Lower lobe of right lung (tissue), 2 donors: ENCODE measurements around the gene CAMK2G. TPM values are rescaled to one million over a fixed set of nuclear protein-coding genes. Genes with fewer than 3 reads are reported as not detected.

ENCODE experiments used
- ATAC-seq, 2 donors: fragments of 200-7000 bp; cut with Tn5 transposase; one replicate each; pipeline ENCODE4 v1.9.1; 2020 to 2022; ENCODE audit warnings: mild to moderate bottlenecking in 2 of 2, moderate library complexity in 2 of 2
- DNase-seq: peaks from one replicate; pipeline ENCODE4 v3.0.0-alpha.2; 2020
- H3K27ac ChIP-seq: fragments of 200-600 bp; one replicate; pipeline ENCODE4 v1.8.0; 2022
- H3K27me3 ChIP-seq: fragments of 200-600 bp; one replicate; pipeline ENCODE4 v1.8.0; 2022; ENCODE audit warnings: low read depth
- H3K36me3 ChIP-seq: fragments of 200-600 bp; one replicate; pipeline ENCODE4 v1.8.0; 2022; ENCODE audit warnings: mild to moderate bottlenecking
- H3K4me1 ChIP-seq: fragments of 200-600 bp; one replicate; pipeline ENCODE4 v1.8.0; 2022
- H3K4me3 ChIP-seq: fragments of 200-600 bp; one replicate; pipeline ENCODE4 v1.8.0; 2022; ENCODE audit warnings: mild to moderate bottlenecking
- H3K9me3 ChIP-seq: fragments of 200-600 bp; one replicate; pipeline ENCODE4 v1.8.0; 2022
- intact Hi-C: fragments of 100-400 bp; cut with DNase I; formaldehyde crosslinking; loops from one replicate; pipeline ENCODE4 v1.11.0; 2022
- total RNA-seq: library from RNA; stranded (reverse); fragmentation: NEBNext Ultra II Directional; extraction: Animal tissue kit (Norgen Biotek cat#: 25700); gene quantifications from one replicate; pipeline ENCODE4 v1.2.1, GENCODE V29; 2021
- TF ChIP-seq, protein P1 (sequence below): fragments of 200-600 bp; IDR thresholded peaks from one replicate; pipeline ENCODE4 v1.8.0; 2022; ENCODE audit warnings: antibody characterized with exemption, mild to moderate bottlenecking
- donor health status: DM: no; HTN: yes; CAD: no; lungs with severe emphysema.

The CAMK2G gene
- total RNA-seq, 1 donor from 2014 or later = 38.4 TPM

DNA sequence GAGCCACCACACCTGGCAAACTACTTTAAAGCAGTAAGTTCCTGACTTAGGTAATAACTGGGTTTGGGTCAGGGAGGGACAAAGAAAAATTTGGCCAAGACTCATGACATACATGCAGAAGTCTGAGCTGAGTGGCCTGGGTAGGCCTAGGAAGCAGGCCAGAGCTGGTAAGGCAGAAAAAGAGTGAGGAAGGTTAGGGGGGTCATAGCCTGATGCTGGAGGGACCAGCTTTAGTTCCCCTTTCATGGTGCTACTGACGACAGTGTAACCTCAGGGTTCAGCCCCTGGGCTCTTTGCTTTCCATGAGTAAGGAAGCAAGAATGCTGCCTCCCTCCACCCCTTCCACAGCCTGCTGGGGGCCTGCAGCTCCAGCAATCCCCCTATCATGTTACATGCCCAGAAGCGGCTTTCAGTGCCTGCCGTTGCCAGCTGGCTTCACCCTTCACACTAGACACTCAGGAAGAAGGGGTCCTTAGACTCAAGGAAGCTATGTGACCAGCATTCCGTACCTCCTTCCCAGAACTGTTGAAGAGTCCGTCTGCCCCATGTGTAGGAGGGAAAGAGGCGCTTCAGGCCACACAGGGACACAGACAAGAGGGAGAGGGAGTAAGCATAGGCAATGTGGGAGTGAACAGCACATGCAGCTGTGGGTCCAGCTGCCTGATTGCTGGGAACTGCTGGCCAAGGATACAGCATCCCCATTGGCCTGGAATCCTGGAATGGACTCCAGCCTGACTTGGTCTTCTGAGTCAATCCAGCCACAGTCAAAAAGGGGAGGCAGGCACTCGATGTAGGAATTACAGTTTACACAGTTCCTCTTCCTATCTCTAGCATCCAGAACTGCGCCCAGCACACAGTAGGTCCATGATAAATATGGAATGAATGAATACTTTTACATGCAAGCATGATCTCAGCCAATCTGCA is 32.4 kb upstream of the CAMK2G start:
- peak overlapping the region; percentile 80 for H3K27ac ChIP-seq
- peak; percentile 59 for DNase-seq
- intact Hi-C loops = no loop called here
- no peak overlapping the region for H3K4me3 ChIP-seq
- peaks cover 60% of the 10 kb centered on the region for H3K4me1 ChIP-seq
- H3K9me3 ChIP-seq = no peaks in the 10 kb centered on the region
- ATAC-seq = peak; percentile 55 to 76
- no peaks in the 10 kb centered on the region for H3K27me3 ChIP-seq
- TF ChIP-seq, protein P1, sequence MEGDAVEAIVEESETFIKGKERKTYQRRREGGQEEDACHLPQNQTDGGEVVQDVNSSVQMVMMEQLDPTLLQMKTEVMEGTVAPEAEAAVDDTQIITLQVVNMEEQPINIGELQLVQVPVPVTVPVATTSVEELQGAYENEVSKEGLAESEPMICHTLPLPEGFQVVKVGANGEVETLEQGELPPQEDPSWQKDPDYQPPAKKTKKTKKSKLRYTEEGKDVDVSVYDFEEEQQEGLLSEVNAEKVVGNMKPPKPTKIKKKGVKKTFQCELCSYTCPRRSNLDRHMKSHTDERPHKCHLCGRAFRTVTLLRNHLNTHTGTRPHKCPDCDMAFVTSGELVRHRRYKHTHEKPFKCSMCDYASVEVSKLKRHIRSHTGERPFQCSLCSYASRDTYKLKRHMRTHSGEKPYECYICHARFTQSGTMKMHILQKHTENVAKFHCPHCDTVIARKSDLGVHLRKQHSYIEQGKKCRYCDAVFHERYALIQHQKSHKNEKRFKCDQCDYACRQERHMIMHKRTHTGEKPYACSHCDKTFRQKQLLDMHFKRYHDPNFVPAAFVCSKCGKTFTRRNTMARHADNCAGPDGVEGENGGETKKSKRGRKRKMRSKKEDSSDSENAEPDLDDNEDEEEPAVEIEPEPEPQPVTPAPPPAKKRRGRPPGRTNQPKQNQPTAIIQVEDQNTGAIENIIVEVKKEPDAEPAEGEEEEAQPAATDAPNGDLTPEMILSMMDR = no peak
- no peaks in the 10 kb centered on the region for H3K36me3 ChIP-seq

- H3K4me3 ChIP-seq = no peak overlapping the region
- intact Hi-C loops = no loop called here
- no peak for DNase-seq
- H3K9me3 ChIP-seq = no peaks in the 10 kb centered on the region
- peak overlapping the region; percentile 80 for H3K27ac ChIP-seq
- TF ChIP-seq, protein P1 = no peak
- H3K27me3 ChIP-seq = no peaks in the 10 kb centered on the region
- no peaks in the 10 kb centered on the region for H3K36me3 ChIP-seq
- peaks cover 48% of the 10 kb centered on the region for H3K4me1 ChIP-seq
- ATAC-seq = no peak
Observed at GRCh38 chr10:73905256-73906020, 31.1 kb upstream of the CAMK2G start.

GRCh38 chr10:73902351-73902750 is 28.0 kb upstream of the CAMK2G start:
- intact Hi-C loops = no loop called here
- peaks cover 17% of the 10 kb centered on the region for H3K4me1 ChIP-seq
- H3K27me3 ChIP-seq = no peaks in the 10 kb centered on the region
- DNase-seq (no peak), ATAC-seq (no peak)
- no peaks in the 10 kb centered on the region for H3K36me3 ChIP-seq
- H3K9me3 ChIP-seq = no peaks in the 10 kb centered on the region
- no peak overlapping the region for H3K4me3 ChIP-seq
- no peak overlapping the region for H3K27ac ChIP-seq
- TF ChIP-seq, protein P1 = no peak

GRCh38 chr10:73901261-73901660 is 26.9 kb upstream of the CAMK2G start:
- no peak overlapping the region for H3K27ac ChIP-seq
- intact Hi-C loops = no loop called here
- no peaks in the 10 kb centered on the region for H3K36me3 ChIP-seq
- peaks cover 6% of the 10 kb centered on the region for H3K4me1 ChIP-seq
- TF ChIP-seq, protein P1 = no peak
- no peaks in the 10 kb centered on the region for H3K9me3 ChIP-seq
- DNase-seq (no peak), ATAC-seq (no peak)
- H3K27me3 ChIP-seq = no peaks in the 10 kb centered on the region
- H3K4me3 ChIP-seq = no peak overlapping the region

GRCh38 chr10:73900064-73900463 is 25.7 kb upstream of the CAMK2G start:
- Histone ChIP-seq H3K27me3 (no peaks in the 10 kb centered on the region), H3K4me1 (no peaks in the 10 kb centered on the region), H3K9me3 (no peaks in the 10 kb centered on the region), H3K4me3 (no peak overlapping the region), H3K36me3 (no peaks in the 10 kb centered on the region), H3K27ac (no peak overlapping the region)
- intact Hi-C loops = no loop called here
- DNase-seq = no peak
- no peak for ATAC-seq
- TF ChIP-seq, protein P1 = no peak
